ENCODE measurements around the gene MPND. TPM values are rescaled to one million over a fixed set of nuclear protein-coding genes. Genes with fewer than 3 reads are reported as not detected.

Gene MPND
- total RNA-seq, 1 experiment from 2014 or later = 37.0 TPM

GRCh38 chr19:4310247-4311121 lies 32.9 kb upstream of the MPND start:
- peaks cover 31 to 76% (median 71%) of the 10 kb centered on the region in 3 experiments for H3K36me3 Mint-ChIP-seq (ENCODE audit: insufficient read depth in 1 of 3, low read depth in 3 of 3)

More at GRCh38 chr19:4310247-4311121, 32.9 kb upstream of the MPND start:
- Histone ChIP-seq H2BK20ac (ENCODE audit: low read depth, low read length, poor library complexity, severe bottlenecking) (no peak overlapping the region), H2AFZ (ENCODE audit: low read length) (no peak overlapping the region), H3K4ac (ENCODE audit: low read depth, low read length) (no peak overlapping the region), H3K56ac (ENCODE audit: insufficient read length, low read depth, low read length) (no peak overlapping the region), H3K9me3 (ENCODE audit: control insufficient read depth, low read depth, low read length) (no peaks in the 10 kb centered on the region), H3K27ac (ENCODE audit: insufficient read length, low read depth, low read length) (no peak overlapping the region), H4K5ac (ENCODE audit: insufficient read length, low read depth, low read length) (no peak overlapping the region), H3K79me2 (ENCODE audit: insufficient read depth, low read length) (no peaks in the 10 kb centered on the region), H3K9ac (ENCODE audit: extremely low read depth, insufficient read length, low read length) (no peak overlapping the region), H3K23ac (ENCODE audit: insufficient read length, low read depth, low read length) (no peak overlapping the region), H4K20me1 (ENCODE audit: control insufficient read depth, insufficient read depth, insufficient read length) (no peaks in the 10 kb centered on the region), H2AK5ac (ENCODE audit: insufficient read length, low read length) (no peak overlapping the region), H3K23me2 (ENCODE audit: insufficient read length, low read depth, low read length, poor library complexity, severe bottlenecking) (peaks cover 4% of the 10 kb centered on the region), H3K14ac (ENCODE audit: insufficient read depth, low read length) (no peak overlapping the region), H2BK120ac (ENCODE audit: low read depth, low read length, poor library complexity, severe bottlenecking) (no peak overlapping the region), H4K91ac (ENCODE audit: insufficient read length, low read depth, low read length) (no peak overlapping the region), H3K27me3 (ENCODE audit: insufficient read depth, low read length) (no peaks in the 10 kb centered on the region), H2BK12ac (ENCODE audit: insufficient read length, low read depth, low read length) (no peak overlapping the region), H2BK5ac (ENCODE audit: insufficient read length, low read length) (no peak overlapping the region), H3K79me1 (ENCODE audit: insufficient read depth, low read depth, low read length, poor library complexity, severe bottlenecking) (no peaks in the 10 kb centered on the region), H2BK15ac (ENCODE audit: low read depth, low read length) (no peak overlapping the region), H3T11ph (ENCODE audit: low read length) (no peak overlapping the region), H3K4me2 (ENCODE audit: insufficient read depth, insufficient read length, low read length) (no peak overlapping the region), H4K8ac (replicated peaks; ENCODE audit: insufficient read length, low read depth, low read length) (no peak overlapping the region), H3K4me1 (ENCODE audit: insufficient read depth, low read length) (no peaks in the 10 kb centered on the region), H3K18ac (ENCODE audit: insufficient read length, low read depth, low read length) (no peak overlapping the region)
- Mint-ChIP-seq H3K27me3 (ENCODE audit: low read depth) (peaks cover 1% of the 10 kb centered on the region; the same call in 1 of the 2 replicates), H3K9me3 (no peaks in the 10 kb centered on the region; a peak in 1 of 5 replicates), H3K4me1 (no peaks in the 10 kb centered on the region), H3K27ac (0 out of 7 replicates have a peak overlapping the region, but pooled peaks of 1 of the 3 experiments have one; percentile 58), H3K4me3 (no peak overlapping the region)
- TF ChIP-seq CTCF (conservative IDR thresholded peaks at IDR 0.05) = no peak
- no CpG with 5 or more reads among the region's 22 CpGs for WGBS (ENCODE audit: extremely low coverage, insufficient read length, low lambda C conversion rate)
- DNase-seq = peak; percentile 71

Data from H9 (cell line).